CD14-positive monocyte (primary cell): ENCODE results near the gene R3HDM1. TPM values are rescaled to one million over a fixed set of nuclear protein-coding genes. Genes with fewer than 3 reads are reported as not detected.

Experiments used
- DNase-seq, 3 donors: peaks; one replicate each; pipeline ENCODE4 v3.0.0-alpha.2; 2011 to 2022
- H2AFZ ChIP-seq: 2 replicates; pipeline ENCODE4 v1.6.0; 2012; ENCODE audit warnings: mild to moderate bottlenecking, low read depth, low read length, inconsistent platforms; ENCODE audit not compliant: insufficient read depth, poor library complexity, severe bottlenecking
- H3K27ac ChIP-seq, 2 donors: 1 replicate in 1 of 2; 2 replicates in 1 of 2; pipeline ENCODE4 v1.5.1; 2012 to 2013; ENCODE audit warnings: low read length in 2 of 2, control low read depth in 1 of 2, inconsistent platforms in 1 of 2, low read depth in 1 of 2, mild to moderate bottlenecking in 1 of 2
- H3K27me3 ChIP-seq, 2 donors: one replicate each; pipeline versions ENCODE4 v1.6.0 to v1.6.1; 2011 to 2013; ENCODE audit warnings: low read length in 2 of 2; ENCODE audit not compliant: control insufficient read depth in 2 of 2, insufficient read depth in 2 of 2
- H3K36me3 ChIP-seq, 2 donors: replicated peaks in 1 of 2; 1 replicate in 1 of 2; 2 replicates in 1 of 2; pipeline versions ENCODE4 v1.5.1 to v1.6.1; 2012 to 2013; ENCODE audit warnings: low read length in 2 of 2, control low read depth in 1 of 2, inconsistent platforms in 1 of 2, mild to moderate bottlenecking in 1 of 2; ENCODE audit not compliant: insufficient read depth in 2 of 2, control insufficient read depth in 1 of 2
- H3K4me1 ChIP-seq, 2 donors: 1 replicate in 1 of 2; 2 replicates in 1 of 2; pipeline versions ENCODE4 v1.5.1 to v1.6.1; 2012 to 2013; ENCODE audit warnings: low read length in 2 of 2, control low read depth in 1 of 2, inconsistent platforms in 1 of 2, mild to moderate bottlenecking in 1 of 2, moderate library complexity in 1 of 2; ENCODE audit not compliant: insufficient read depth in 2 of 2, control insufficient read depth in 1 of 2
- H3K4me2 ChIP-seq: replicated peaks from 2 replicates; pipeline ENCODE3; 2012; ENCODE audit warnings: low read length, moderate library complexity, mild to moderate bottlenecking; ENCODE audit not compliant: poor library complexity, severe bottlenecking; ENCODE audit errors: extremely low read depth
- H3K4me3 ChIP-seq, 3 experiments: fragments of 200-600 bp in 1 of 3; sonication (generic) in 1 of 3; replicated peaks in 1 of 3; 1 replicate in 2 of 3; 2 replicates in 1 of 3; pipeline ENCODE4 v1.5.1; 2011 to 2013; ENCODE audit warnings: low read length in 3 of 3, mild to moderate bottlenecking in 3 of 3, control low read depth in 2 of 3, low read depth in 2 of 3, inconsistent platforms in 1 of 3, moderate library complexity in 1 of 3
- H3K79me2 ChIP-seq: 2 replicates; pipeline ENCODE4 v1.6.0; 2012; ENCODE audit warnings: mild to moderate bottlenecking, control low read depth, inconsistent platforms, low read length, moderate library complexity; ENCODE audit not compliant: insufficient read depth
- H3K9ac ChIP-seq: 2 replicates; pipeline ENCODE4 v1.6.0; 2017; ENCODE audit warnings: low read length, mild to moderate bottlenecking; ENCODE audit not compliant: insufficient read depth, poor library complexity, severe bottlenecking
- H3K9me3 ChIP-seq, 2 donors: replicated peaks in 1 of 2; 1 replicate in 1 of 2; 2 replicates in 1 of 2; pipeline versions ENCODE4 v1.5.1 to v1.6.1; 2012 to 2013; ENCODE audit warnings: low read length in 2 of 2, control low read depth in 1 of 2; ENCODE audit not compliant: control insufficient read depth in 1 of 2, insufficient read depth in 1 of 2
- H4K20me1 ChIP-seq: 2 replicates; pipeline ENCODE4 v1.6.0; 2012; ENCODE audit warnings: mild to moderate bottlenecking, low read length, control low read depth, moderate library complexity; ENCODE audit not compliant: insufficient read depth
- H3K27ac Mint-ChIP-seq, 7 donors: one replicate each; pipeline ENCODE4 v1.8.0; 2020; ENCODE audit warnings: mild to moderate bottlenecking in 7 of 7, mixed read lengths in 7 of 7, moderate library complexity in 6 of 7, inconsistent platforms in 2 of 7
- H3K27me3 Mint-ChIP-seq, 3 donors: one replicate each; pipeline ENCODE4 v1.8.0; 2021 to 2022; ENCODE audit warnings: low read depth in 3 of 3, mild to moderate bottlenecking in 3 of 3, mixed read lengths in 3 of 3, moderate library complexity in 3 of 3, inconsistent platforms in 1 of 3
- H3K36me3 Mint-ChIP-seq, 2 donors: one replicate each; pipeline ENCODE4 v1.8.0; 2020; ENCODE audit warnings: mixed read lengths in 2 of 2, inconsistent platforms in 1 of 2, mild to moderate bottlenecking in 1 of 2
- H3K4me1 Mint-ChIP-seq: one replicate; pipeline ENCODE4 v1.8.0; 2020; ENCODE audit warnings: mild to moderate bottlenecking, mixed read lengths
- H3K4me3 Mint-ChIP-seq, 2 donors: one replicate each; pipeline ENCODE4 v1.8.0; 2020; ENCODE audit warnings: mild to moderate bottlenecking in 2 of 2, mixed read lengths in 2 of 2, moderate library complexity in 1 of 2
- H3K9me3 Mint-ChIP-seq, 7 donors: one replicate each; pipeline ENCODE4 v1.8.0; 2020 to 2022; ENCODE audit warnings: mixed read lengths in 7 of 7, mild to moderate bottlenecking in 6 of 7, moderate library complexity in 6 of 7, inconsistent platforms in 2 of 7
- CTCF ChIP-seq: fragments of 200-600 bp; IDR thresholded peaks from one replicate; pipeline ENCODE4 v1.8.0; 2022; ENCODE audit warnings: antibody characterized with exemption, mild to moderate bottlenecking
- WGBS: methylation state at CpG from one replicate; pipeline ENCODE4 v1.1.5; 2013; ENCODE audit warnings: missing lambda C conversion rate; ENCODE audit not compliant: insufficient coverage; 5-methylcytosine and 5-hydroxymethylcytosine counted together
- intact Hi-C, 2 donors: fragments of 100-400 bp; cut with micrococcal nuclease; formaldehyde crosslinking; loops; one replicate each; pipeline versions ENCODE4 v1.15.0 to v1.15.1; 2023
- polyA plus RNA-seq, 3 donors: library from polyadenylated mRNA; depleted of rRNA in 1 of 3; unstranded in 2 of 3; stranded (reverse) in 1 of 3; fragments of 300-500 nt in 2 of 3; fragments of >200 nt in 1 of 3; fragmentation: Illumina TruSeq in 2 of 3; gene quantifications; 1 replicate in 2 of 3; 2 replicates in 1 of 3; pipeline ENCODE4 v1.2.3, GENCODE V29; 2012 to 2021

Gene R3HDM1
- polyA plus RNA-seq, 3 donors: 5.4 to 24.5 (median 13.1) TPM

DNA sequence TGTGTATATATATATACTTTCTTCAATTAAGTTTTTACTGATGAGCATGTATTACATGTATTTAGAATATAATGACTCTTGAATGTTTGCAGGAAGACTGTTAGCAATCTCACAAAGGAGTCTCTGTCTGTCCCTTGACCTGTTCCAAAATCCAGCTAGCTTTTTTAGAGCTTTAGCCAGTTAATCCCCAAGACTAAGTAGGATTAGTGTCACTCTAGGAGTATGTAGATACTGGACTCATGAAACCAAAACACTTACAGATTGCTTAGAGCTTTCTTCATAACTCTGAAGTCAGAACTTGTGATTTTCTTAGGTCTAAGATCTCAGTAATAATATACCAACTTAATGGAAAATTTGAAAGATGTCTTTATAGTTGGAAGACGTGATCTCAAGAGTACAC lies 212.6 kb downstream of the R3HDM1 start:
- Histone ChIP-seq H3K4me3 (peak overlapping the region in 1 of 3 experiments; percentile 90), H2AFZ (no peak overlapping the region), H4K20me1 (peaks cover 32% of the 10 kb centered on the region), H3K36me3 (peaks cover 9 to 25% of the 10 kb centered on the region in 2 donors), H3K9ac (no peak overlapping the region), H3K79me2 (peaks cover 67% of the 10 kb centered on the region), H3K27me3 (no peaks in the 10 kb centered on the region), H3K4me2 (peak overlapping the region; percentile 81), H3K4me1 (peaks cover 10 to 18% of the 10 kb centered on the region in 2 donors), H3K27ac (peak overlapping the region in 1 of 2 donors; percentile 62), H3K9me3 (no peaks in the 10 kb centered on the region)
- Mint-ChIP-seq H3K4me3 (peak overlapping the region in 1 of 2 donors; percentile 28), H3K27ac (peak overlapping the region in 4 of 7 donors; percentile 23 to 58 (median 45)), H3K27me3 (no peaks in the 10 kb centered on the region), H3K9me3 (peaks cover 0 to 3% (median 0%) of the 10 kb centered on the region in 7 donors), H3K36me3 (peaks cover 14 to 21% of the 10 kb centered on the region in 2 donors), H3K4me1 (peaks cover 28% of the 10 kb centered on the region)
- no peak for TF ChIP-seq CTCF
- no peak for DNase-seq
- intact Hi-C loops: loop anchor here in 1 of 2 donors (5.0 to 10.0 kb wide), 4 partner anchors 141 to 689 kb away; partner anchors contain the start of genes CXCR4, R3HDM1, RAB3GAP1 and ZRANB3
- WGBS: no CpG with 5 or more reads among the region's 1 CpG

- H3K9me3 ChIP-seq: no peaks in the 10 kb centered on the region
- H3K4me3 Mint-ChIP-seq: no peak overlapping the region
- H3K27me3 ChIP-seq: no peaks in the 10 kb centered on the region
- H3K4me1 Mint-ChIP-seq: peaks cover 28% of the 10 kb centered on the region
- 100% methylated on average over 3 of the region's 5 CpGs for WGBS
- no peak overlapping the region for H3K4me3 ChIP-seq
- peaks cover 32% of the 10 kb centered on the region for H4K20me1 ChIP-seq
- H3K4me1 ChIP-seq: peaks cover 10 to 18% of the 10 kb centered on the region in 2 donors
- peaks cover 71% of the 10 kb centered on the region for H3K79me2 ChIP-seq
- intact Hi-C loops: loop anchor here in 1 of 2 donors (5.0 to 10.0 kb wide), 4 partner anchors 140 to 690 kb away; partner anchors contain the start of genes CXCR4, R3HDM1, RAB3GAP1 and ZRANB3
- peak overlapping the region in 2 of 7 donors; percentile 1 to 58 for H3K27ac Mint-ChIP-seq
- H3K36me3 ChIP-seq: peaks cover 17 to 35% of the 10 kb centered on the region in 2 donors
- H2AFZ ChIP-seq: no peak overlapping the region
- H3K27ac ChIP-seq: peak overlapping the region in 1 of 2 donors; percentile 1
- no peak overlapping the region for H3K4me2 ChIP-seq
- H3K9ac ChIP-seq: no peak overlapping the region
- H3K27me3 Mint-ChIP-seq: no peaks in the 10 kb centered on the region
- H3K36me3 Mint-ChIP-seq: peaks cover 23 to 31% of the 10 kb centered on the region in 2 donors
- H3K9me3 Mint-ChIP-seq: peaks cover 0 to 3% (median 0%) of the 10 kb centered on the region in 7 donors
- peak; percentile 21 for TF ChIP-seq CTCF
- DNase-seq: peak in 2 of 3 donors; percentile 3 to 42
Measured at GRCh38 chr2:135744760-135745314, 213.6 kb downstream of the R3HDM1 start.
